ENCODE results near the gene TANGO6.
A peak's percentile ranks its signal among the peaks of the same experiment; 100 is the strongest.

The TANGO6 gene

GRCh38 chr16:68995011-68995504 lies 151.7 kb downstream of the TANGO6 start:
- peak; percentile 11 for FAIRE-seq
- DNase-seq (ENCODE audit: insufficient read length, low spot score), result no peak

GRCh38 chr16:68997564-68997963 lies 154.2 kb downstream of the TANGO6 start:
- FAIRE-seq, result no peak
- DNase-seq (ENCODE audit: insufficient read length, low spot score), result no peak

- DNase-seq (ENCODE audit: insufficient read length, low spot score) (no peak), FAIRE-seq (no peak)
Measured at GRCh38 chr16:68999114-68999513, 155.8 kb downstream of the TANGO6 start.

DNA sequence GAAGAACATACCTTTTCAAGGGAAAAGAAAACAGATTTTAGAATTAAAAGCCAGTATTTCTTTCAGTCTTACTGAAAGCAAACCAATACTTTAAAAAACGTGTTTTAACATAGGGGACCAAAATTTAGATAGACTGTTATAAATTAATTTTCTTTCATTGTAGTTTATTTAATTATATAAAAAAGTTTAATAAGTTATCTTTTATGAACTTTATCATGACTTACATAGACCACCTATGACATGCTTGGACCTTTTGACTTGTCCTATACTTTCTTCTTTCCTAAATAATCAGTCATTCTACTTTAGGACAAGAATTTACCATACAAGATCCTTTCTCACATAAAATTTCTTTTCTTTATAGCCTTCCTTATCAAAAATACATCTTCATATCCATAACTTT lies 160.2 kb downstream of the TANGO6 start:
- no peak for FAIRE-seq
- no peak for DNase-seq (ENCODE audit: insufficient read length, low spot score)

GRCh38 chr16:69005641-69006355 lies 162.5 kb downstream of the TANGO6 start:
- DNase-seq (ENCODE audit: insufficient read length, low spot score) (no peak), FAIRE-seq (no peak)

DNA sequence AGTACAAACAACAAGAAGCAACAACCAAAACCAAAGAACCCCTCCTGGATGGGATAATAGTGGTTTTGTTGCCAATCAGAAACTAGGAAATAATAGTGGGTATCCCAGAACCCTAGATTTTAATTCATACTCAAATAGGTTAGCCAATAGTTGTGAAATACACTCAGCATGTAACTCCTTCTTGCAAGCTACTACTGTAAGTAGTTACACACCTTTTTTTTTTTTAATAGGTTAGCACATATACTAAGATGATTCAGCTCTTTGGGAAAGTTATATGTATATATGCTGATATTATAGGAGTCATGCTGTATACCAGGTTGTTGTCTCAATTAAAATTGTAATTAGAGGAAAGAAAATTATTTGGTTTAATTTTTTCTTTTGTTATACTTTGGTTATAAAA lies 169.6 kb downstream of the TANGO6 start:
- FAIRE-seq, result no peak
- no peak for DNase-seq (ENCODE audit: insufficient read length, low spot score)

DNA sequence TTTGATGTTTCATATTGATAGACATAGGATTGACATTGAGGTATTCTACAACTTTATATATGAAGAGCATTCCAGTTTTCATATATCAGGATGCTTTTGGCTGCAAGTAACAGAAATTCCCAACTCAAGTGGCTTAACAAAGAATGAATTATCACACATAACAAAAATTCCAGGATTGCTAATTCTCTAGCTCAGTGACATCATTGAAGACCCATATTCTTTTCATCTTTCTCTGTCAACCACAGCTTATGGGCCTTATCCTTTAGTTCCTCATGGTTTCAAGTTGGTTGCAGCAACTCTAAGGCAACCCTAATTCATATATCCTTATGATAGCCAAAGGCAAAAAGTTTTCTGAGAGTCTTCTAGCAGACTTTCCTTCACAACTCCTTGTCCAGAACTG lies 170.7 kb downstream of the TANGO6 start:
- DNase-seq (ENCODE audit: insufficient read length, low spot score) (no peak), FAIRE-seq (no peak)

- no peak for FAIRE-seq
- no peak for DNase-seq (ENCODE audit: insufficient read length, low spot score)
Measured at GRCh38 chr16:69014811-69015210, 171.5 kb downstream of the TANGO6 start.

- FAIRE-seq, result no peak
- no peak for DNase-seq (ENCODE audit: insufficient read length, low spot score)
Measured at GRCh38 chr16:69017036-69017783, 173.9 kb downstream of the TANGO6 start.

GRCh38 chr16:69019811-69020210 lies 176.5 kb downstream of the TANGO6 start:
- FAIRE-seq, result no peak
- DNase-seq (ENCODE audit: insufficient read length, low spot score), result no peak

DNA sequence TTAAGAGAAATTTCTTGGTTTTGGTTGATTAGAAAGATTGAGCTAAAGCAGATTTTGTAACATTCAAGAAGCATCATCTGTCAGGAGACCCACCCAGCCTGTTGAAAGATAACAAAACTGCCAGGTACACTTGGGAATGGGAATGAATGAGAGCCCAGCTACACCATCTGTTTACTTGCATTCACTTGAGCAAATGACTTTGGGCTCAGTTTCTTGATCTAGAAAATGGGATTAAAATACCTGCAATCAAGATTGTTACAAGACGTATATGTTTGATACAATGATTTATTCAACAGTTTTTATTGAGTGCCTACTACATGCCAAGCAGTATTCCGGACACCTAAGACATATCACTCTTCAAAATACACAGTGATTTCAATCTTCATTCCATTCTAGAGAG lies 185.8 kb downstream of the TANGO6 start:
- DNase-seq (ENCODE audit: insufficient read length, low spot score) (no peak), FAIRE-seq (no peak)

- DNase-seq (ENCODE audit: insufficient read length, low spot score), result no peak
- no peak for FAIRE-seq
Measured at GRCh38 chr16:69031877-69032301, 188.6 kb downstream of the TANGO6 start.

DNA sequence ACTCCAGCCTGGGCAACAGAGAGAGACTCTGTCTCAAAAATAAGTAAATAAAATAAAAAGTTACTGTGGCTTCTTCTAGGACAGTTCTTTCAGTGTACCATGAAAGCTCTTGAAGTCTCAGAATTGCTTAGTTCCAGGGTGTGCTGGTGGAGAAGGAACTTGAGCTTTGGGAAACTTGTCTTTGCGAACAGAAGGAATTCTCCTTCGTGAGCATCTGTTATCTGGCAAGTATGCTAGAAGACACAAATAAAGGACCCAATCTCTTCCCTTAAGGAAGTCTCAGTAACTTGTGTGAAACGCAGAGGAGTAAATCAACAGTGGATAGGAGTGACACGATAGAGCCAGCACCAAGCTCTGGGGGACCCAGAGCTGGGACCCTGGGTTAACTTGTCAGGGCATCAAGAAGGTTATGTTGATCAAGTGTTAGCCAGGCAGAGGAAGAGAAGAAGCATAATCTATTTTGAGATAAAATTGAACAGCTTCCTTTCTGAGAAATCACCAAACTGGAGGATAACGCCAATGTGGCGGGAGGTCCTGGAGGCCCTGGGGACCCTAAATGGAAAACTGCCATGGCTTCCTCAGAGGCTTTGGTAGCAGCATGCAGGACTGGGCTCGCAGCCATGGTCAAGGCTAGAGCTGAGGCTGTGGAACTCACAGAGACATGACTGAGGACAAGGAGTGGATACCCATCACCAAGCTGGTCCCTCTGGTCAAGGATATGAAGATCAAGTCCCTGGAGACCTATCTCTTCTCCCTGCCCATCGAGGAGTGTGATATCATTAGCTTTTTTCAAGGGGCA lies 190.0 kb downstream of the TANGO6 start:
- DNase-seq (ENCODE audit: insufficient read length, low spot score) (no peak), FAIRE-seq (no peak)

- no peak for DNase-seq (ENCODE audit: insufficient read length, low spot score)
- no peak for FAIRE-seq
Measured at GRCh38 chr16:69035375-69035774, 192.0 kb downstream of the TANGO6 start.

DNA sequence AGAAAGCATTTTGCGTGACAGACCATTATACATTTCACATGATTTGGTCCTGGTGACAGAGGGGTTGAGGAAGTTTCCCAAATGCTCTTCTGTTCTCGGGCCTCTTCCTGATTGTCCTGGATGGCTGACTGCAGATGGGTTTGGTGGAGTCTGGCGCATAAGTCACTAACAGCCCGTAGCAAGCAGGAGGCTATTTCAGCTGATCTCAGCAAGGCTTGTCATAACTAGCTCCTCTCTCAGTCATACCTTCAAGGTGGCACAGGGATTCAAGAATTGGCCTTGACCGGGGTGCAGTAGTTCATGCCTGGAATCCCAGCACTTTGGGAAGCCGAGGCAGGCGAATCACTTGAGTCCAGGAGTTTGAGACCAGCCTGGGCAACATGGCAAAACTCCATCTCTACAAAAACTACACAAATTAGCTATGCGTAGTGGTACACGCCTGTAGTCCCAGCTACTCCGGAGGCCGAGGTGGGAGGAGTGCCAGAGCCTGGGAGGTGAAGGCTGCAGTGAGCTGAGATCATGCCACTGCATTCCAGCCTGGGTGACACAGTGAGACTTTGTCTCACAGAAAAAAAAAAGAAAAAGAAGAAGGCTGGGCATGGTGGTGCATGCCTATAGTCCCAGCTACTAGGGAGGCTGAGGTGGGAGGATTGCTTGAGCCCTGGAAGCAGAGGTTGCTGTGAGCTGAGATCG lies 193.2 kb downstream of the TANGO6 start:
- DNase-seq (ENCODE audit: insufficient read length, low spot score), result no peak
- no peak for FAIRE-seq

DNA sequence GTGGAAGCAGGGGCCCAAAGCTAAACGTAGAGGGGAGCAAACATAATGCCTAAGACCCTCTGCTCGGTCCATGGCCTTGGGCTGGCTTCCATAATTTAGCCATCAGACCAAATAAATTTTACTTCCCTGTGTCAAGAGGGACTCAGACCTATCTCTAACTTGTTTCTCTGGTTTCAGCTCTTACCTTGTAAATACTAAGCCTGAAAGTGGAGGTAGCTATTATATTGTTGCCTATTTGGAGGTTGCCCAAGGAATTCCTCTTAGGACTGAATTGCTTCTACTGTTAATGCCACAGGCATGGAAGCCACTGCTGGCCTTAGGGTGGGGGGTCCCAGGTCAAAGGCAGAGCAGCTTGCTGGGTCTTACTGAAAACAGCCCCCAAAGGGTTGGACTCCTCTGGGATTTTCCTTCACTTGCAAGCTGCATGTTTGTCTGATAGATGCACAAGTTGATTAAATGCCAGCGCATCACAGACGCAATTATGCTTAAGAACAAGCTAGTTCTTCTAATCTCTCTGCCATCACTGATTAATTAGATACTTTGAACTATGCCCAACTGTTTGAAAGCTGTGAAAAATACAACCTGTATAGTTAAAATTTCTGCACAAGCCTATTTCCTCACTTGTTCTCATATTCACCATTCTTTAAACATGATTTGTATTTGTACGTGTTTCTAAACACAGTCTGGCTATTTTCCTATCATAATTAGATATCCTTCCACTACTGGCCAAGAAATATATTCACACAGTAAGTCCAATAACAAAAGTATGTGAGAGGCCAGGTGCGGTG lies 194.2 kb downstream of the TANGO6 start:
- DNase-seq (ENCODE audit: insufficient read length, low spot score) (no peak), FAIRE-seq (no peak)

- no peak for FAIRE-seq
- no peak for DNase-seq (ENCODE audit: insufficient read length, low spot score)
Measured at GRCh38 chr16:69039333-69039941, 196.1 kb downstream of the TANGO6 start.

DNA sequence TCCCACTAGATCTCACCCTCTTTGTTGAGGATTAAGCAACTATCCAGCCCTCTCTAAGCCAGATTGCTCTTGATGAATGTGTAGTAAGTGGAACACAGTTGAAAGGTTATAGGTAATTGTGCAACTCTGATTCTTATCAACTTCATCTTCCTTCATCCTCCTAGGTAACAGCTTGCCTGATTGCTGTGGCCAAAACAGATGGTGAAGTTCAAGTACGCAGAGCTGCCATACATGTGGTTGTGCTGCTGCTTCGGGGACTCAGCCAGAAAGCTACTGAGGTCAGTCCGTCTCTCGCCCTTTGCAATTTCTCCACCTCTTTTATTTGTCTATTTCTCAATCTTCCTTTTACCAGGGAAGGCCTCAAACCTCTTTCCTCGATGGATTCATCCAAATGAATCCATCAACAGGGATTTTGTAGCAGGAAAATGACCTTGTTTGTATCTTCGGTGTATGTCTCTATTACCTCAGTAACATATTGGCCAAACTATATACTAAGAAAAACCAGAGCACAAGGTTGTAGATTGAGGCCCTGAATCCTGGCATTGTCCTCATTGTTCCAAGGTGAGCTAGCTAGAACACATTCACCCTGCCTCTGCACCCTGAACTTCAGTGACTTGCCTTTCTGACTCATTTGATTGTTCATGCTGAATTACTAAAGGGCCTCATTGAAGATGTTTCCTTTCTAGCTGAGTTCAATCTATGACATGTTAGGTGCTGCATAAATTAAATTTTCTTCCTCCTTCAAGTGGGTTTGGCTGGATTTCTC lies 197.0 kb downstream of the TANGO6 start:
- DNase-seq (ENCODE audit: insufficient read length, low spot score) (no peak), FAIRE-seq (no peak)
